Measurements from ENCODE around the gene STOX1. TPM values are rescaled to one million over a fixed set of nuclear protein-coding genes. Genes with fewer than 3 reads are reported as not detected.
"Not testable (repeated sequence)": the region's sequence is repeated elsewhere in the genome, so short reads cannot be mapped to it uniquely, and the experiment has no call there.

The STOX1 gene
- total RNA-seq, 2 donors from 2014 or later, result 0.21 to 0.39 TPM

DNA sequence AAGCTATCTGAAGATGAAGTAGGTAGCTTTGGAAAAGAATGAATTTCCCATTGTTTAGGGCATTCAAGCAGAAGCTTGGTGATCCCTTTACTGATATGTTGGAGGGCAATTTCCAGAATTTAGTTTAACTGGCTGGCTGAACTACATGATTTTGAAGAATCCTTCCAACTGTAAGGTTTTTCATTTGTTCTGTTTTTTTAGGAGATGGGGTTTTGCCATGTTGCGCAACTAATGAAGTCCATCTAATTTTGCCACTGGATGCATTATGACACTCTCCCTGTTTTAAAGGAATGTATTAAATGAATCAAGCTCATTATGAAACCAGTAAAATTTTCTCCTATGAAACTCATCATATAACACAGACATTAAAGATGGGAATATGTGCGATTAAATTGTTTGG, 67.7 kb downstream of the STOX1 start:
- Mint-ChIP-seq H3K36me3 (ENCODE audit: low read depth) (no peaks in the 10 kb centered on the region), H3K27ac (no peak overlapping the region), H3K9me3 (no peaks in the 10 kb centered on the region), H3K4me1 (peaks cover 3% of the 10 kb centered on the region), H3K27me3 (no peaks in the 10 kb centered on the region), H3K4me3 (no peak overlapping the region)
- ATAC-seq (replicated peaks), result no peak

DNA sequence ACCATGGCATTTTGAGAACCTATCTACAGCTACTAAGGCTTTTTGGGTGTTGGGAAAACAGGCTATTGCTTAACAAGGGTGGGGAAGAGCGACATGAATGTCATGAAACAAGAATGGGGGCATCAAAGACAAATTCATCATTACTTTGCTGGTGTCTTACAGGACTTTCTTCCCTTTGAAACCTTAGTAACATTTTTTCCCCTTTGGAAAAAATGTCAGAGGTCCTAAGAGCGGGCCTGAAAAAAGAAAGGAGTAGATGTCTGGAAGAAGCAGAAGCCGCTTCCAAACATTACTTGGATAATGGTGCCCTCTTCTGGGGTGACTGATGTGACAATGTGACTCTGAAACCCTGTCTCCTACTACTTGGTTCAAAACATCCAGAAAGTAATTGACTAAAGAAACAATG, 70.0 kb downstream of the STOX1 start:
- no peak for ATAC-seq (replicated peaks)
- H3K4me3 Mint-ChIP-seq, result no peak overlapping the region
- peaks cover 16% of the 10 kb centered on the region for H3K36me3 Mint-ChIP-seq (ENCODE audit: low read depth)
- H3K4me1 Mint-ChIP-seq, result peaks cover 8% of the 10 kb centered on the region
- H3K27me3 Mint-ChIP-seq, result no peaks in the 10 kb centered on the region
- H3K27ac Mint-ChIP-seq, result no peak overlapping the region
- H3K9me3 Mint-ChIP-seq, result no peaks in the 10 kb centered on the region

GRCh38 chr10:68899186-68899745, 71.9 kb downstream of the STOX1 start:
- H3K27ac Mint-ChIP-seq, result peak overlapping the region; percentile 99
- H3K4me1 Mint-ChIP-seq, result peaks cover 19% of the 10 kb centered on the region
- peaks cover 36% of the 10 kb centered on the region for H3K36me3 Mint-ChIP-seq (ENCODE audit: low read depth)
- no peaks in the 10 kb centered on the region for H3K9me3 Mint-ChIP-seq
- H3K4me3 Mint-ChIP-seq, result peak overlapping the region; percentile 93
- H3K27me3 Mint-ChIP-seq, result no peaks in the 10 kb centered on the region
- no peak for ATAC-seq (replicated peaks)

GRCh38 chr10:68900427-68901104, 73.2 kb downstream of the STOX1 start:
- peaks cover 23% of the 10 kb centered on the region for H3K4me1 Mint-ChIP-seq
- peak overlapping the region; percentile 93 for H3K4me3 Mint-ChIP-seq
- H3K36me3 Mint-ChIP-seq (ENCODE audit: low read depth), result peaks cover 46% of the 10 kb centered on the region
- H3K27ac Mint-ChIP-seq, result peak overlapping the region; percentile 99
- no peaks in the 10 kb centered on the region for H3K9me3 Mint-ChIP-seq
- ATAC-seq (replicated peaks), result peak; percentile 59
- H3K27me3 Mint-ChIP-seq, result no peaks in the 10 kb centered on the region

DNA sequence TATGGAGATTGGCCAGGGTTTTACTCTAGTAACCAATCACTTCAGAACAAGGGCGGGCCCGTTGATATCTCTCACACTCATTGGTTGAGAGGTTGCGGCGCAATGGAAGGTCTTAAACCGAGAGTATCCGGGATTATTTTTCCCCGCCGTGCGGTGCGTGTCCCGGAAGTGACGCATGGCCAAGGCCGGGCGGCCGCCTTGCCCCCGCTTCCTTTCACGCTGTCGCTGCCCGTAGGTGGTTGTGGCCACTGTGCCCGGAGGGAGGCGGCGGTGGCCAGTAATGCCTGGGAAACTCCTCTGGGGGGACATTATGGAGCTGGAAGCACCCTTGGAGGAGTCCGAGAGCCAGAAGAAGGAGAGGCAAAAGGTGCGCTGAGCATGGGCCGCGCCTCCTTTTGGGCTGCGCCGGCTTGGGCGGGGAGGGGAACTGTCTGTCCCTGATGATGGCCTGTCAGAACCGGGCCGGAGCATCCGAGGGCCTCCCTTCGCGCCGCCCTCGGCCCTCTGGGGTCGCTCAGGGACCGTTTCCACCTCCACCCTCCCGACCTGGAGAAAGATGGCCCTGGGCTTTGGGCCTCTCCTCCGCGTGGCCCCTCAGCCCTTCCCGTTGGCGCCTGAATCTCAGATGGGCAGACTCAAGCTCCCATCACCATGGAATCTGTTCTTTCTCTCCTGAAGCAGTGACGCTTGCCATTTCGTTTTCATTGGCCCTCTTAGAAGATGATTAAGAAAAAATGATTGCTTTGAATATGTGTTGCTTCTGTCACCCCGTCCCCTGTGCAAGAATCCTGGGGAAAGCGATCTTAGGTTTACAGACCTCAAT, 74.0 kb downstream of the STOX1 start, which contains the start of gene DDX50:
TSS of gene DDX50 (plus strand) at position 211 of the 823 bp plus-strand sequence. CDS start at position 281, 70 bp downstream.
- H3K27me3 Mint-ChIP-seq, result no peaks in the 10 kb centered on the region
- peak; percentile 96 for ATAC-seq (replicated peaks)
- peak within 1 kb of the TSS; percentile 99 for H3K27ac Mint-ChIP-seq
- peaks cover 52% of the 10 kb centered on the region for H3K36me3 Mint-ChIP-seq (ENCODE audit: low read depth)
- H3K4me3 Mint-ChIP-seq, result peak within 1 kb of the TSS; percentile 93
- H3K9me3 Mint-ChIP-seq, result no peaks in the 10 kb centered on the region
- H3K4me1 Mint-ChIP-seq, result peaks cover 26% of the 10 kb centered on the region

GRCh38 chr10:68902382-68902781, 75.1 kb downstream of the STOX1 start:
- Mint-ChIP-seq H3K27me3 (no peaks in the 10 kb centered on the region), H3K27ac (peak overlapping the region; percentile 99), H3K9me3 (no peaks in the 10 kb centered on the region), H3K36me3 (ENCODE audit: low read depth) (peaks cover 62% of the 10 kb centered on the region), H3K4me1 (peaks cover 35% of the 10 kb centered on the region), H3K4me3 (peak overlapping the region; percentile 93)
- ATAC-seq (replicated peaks), result no peak

DNA sequence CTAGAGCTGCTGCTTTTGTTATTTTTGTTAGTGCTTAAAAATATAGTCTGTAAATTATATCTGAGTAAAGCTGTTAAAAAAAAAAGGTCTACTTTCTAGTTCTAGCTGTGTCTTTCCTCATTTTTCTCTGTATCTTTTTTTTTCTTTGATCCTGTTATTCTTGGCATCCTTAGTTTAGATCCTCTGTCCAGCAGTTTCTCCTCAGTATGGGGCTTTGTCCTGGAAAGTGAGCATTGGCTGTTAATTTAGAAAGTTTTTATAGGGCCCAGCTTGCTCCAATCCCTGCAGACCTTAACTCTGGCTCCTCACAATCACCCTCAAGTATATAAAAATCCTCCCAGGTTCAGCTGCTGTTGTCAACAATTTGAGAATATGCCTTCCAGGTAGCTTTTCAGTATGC, 97.3 kb downstream of the STOX1 start:
- peaks cover 8% of the 10 kb centered on the region for H3K4me1 Mint-ChIP-seq
- peak overlapping the region; percentile 34 for H3K27ac Mint-ChIP-seq
- H3K4me3 Mint-ChIP-seq, result no peak overlapping the region
- peaks cover 86% of the 10 kb centered on the region for H3K36me3 Mint-ChIP-seq (ENCODE audit: low read depth)
- H3K27me3 Mint-ChIP-seq, result no peaks in the 10 kb centered on the region
- no peak for ATAC-seq (replicated peaks)
- no peaks in the 10 kb centered on the region for H3K9me3 Mint-ChIP-seq

DNA sequence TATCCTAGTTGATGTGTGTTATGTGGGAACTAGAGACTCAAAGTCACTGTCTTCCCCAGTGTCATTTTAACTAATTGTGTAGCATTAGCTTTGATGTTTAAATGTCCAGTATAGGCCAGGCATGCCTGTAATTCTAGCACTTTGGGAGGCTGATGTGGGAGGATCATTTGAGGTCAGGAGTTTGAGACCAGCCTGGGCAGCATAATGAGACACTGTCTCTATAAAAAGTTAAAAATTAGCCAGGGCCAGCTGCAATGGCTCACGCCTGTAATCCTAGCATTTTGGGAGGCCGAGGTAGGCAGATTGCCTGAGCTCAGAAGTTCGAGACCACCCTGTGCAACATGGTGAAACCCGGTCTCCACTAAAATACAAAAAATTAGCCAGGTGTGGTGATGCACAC, 98.2 kb downstream of the STOX1 start:
- H3K4me1 Mint-ChIP-seq, result peaks cover 8% of the 10 kb centered on the region
- no peak overlapping the region for H3K4me3 Mint-ChIP-seq
- no peaks in the 10 kb centered on the region for H3K27me3 Mint-ChIP-seq
- no peak overlapping the region for H3K27ac Mint-ChIP-seq
- ATAC-seq (replicated peaks), result no peak
- H3K9me3 Mint-ChIP-seq, result no peaks in the 10 kb centered on the region
- peaks cover 86% of the 10 kb centered on the region for H3K36me3 Mint-ChIP-seq (ENCODE audit: low read depth)

- H3K4me3 Mint-ChIP-seq; H3K27ac Mint-ChIP-seq; H3K27me3 Mint-ChIP-seq; H3K4me1 Mint-ChIP-seq; H3K9me3 Mint-ChIP-seq; ATAC-seq (replicated peaks): not testable (repeated sequence)
- H3K36me3 Mint-ChIP-seq (ENCODE audit: low read depth), result peaks cover 84% of the 10 kb centered on the region
These were observed 101.8 kb downstream of the STOX1 start for GRCh38 chr10:68929157-68929556.

- not testable (repeated sequence) for H3K4me3 Mint-ChIP-seq; H3K27me3 Mint-ChIP-seq; H3K9me3 Mint-ChIP-seq; H3K27ac Mint-ChIP-seq; H3K4me1 Mint-ChIP-seq; ATAC-seq (replicated peaks)
- H3K36me3 Mint-ChIP-seq (ENCODE audit: low read depth), result peaks cover 84% of the 10 kb centered on the region
These were observed 102.6 kb downstream of the STOX1 start for GRCh38 chr10:68929888-68930287.

DNA sequence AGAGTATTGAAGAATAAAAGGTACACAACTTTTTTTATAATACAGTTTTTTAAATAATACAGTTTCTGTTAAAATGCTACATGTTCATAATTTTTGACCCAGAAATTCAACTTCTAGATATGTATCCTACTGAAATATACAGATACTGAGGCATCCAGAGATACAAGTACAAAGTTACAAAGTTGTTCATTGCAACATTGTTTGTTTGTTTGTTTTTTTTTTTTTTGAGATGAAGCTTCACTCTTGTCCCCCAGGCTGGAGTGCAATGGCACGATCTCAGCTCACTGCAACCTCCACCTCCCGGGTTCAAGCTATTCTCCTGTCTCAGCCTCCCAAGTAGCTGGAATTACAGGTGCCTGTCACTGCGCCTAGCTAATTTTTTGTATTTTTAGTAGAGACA, 105.5 kb downstream of the STOX1 start:
- not testable (repeated sequence) for H3K9me3 Mint-ChIP-seq; H3K4me3 Mint-ChIP-seq; H3K27ac Mint-ChIP-seq; ATAC-seq (replicated peaks); H3K4me1 Mint-ChIP-seq; H3K27me3 Mint-ChIP-seq
- peaks cover 91% of the 10 kb centered on the region for H3K36me3 Mint-ChIP-seq (ENCODE audit: low read depth)

DNA sequence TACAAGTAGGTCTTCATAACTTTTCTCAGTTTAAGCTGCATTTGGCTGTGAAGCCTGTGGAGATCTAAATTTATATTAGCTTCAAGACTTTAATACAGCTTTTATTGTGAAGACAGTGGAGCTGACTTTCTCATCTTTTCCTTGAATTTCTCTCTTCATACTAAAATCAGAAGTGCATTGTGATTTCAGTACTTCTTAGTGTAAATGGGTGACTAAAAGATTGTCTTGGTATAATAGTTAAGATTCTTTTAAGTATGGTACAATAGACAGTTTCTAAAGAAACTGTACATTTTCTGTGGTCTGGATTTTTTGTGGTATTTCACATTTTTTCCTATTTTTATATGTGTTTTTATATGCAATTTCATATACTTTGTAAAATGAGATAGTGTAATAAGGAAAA, 107.7 kb downstream of the STOX1 start:
- no peaks in the 10 kb centered on the region for H3K27me3 Mint-ChIP-seq
- H3K4me1 Mint-ChIP-seq, result peaks cover 5% of the 10 kb centered on the region
- H3K27ac Mint-ChIP-seq, result peak overlapping the region; percentile 79
- no peaks in the 10 kb centered on the region for H3K9me3 Mint-ChIP-seq
- H3K36me3 Mint-ChIP-seq (ENCODE audit: low read depth), result peaks cover 95% of the 10 kb centered on the region
- H3K4me3 Mint-ChIP-seq, result peak overlapping the region; percentile 15
- peak; percentile 76 for ATAC-seq (replicated peaks)

DNA sequence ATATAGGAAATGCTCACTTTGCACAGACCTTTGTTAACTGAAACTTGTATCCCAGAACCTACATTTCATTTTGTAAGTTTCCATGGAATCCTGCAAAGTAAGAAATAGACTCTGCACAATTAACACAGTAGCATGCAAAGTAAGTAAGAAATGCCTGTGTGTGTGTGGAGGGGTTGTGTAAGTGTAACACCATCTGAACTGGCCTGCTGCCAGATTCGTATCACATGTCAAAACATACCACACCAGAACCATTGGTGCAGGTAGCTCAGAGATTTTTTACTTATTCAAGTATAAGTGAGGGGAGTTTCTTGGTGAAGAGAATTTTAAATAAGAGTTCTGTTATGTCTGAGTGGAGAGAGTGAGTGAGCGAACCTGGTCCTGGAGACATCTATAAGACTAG, 110.8 kb downstream of the STOX1 start:
- H3K27me3 Mint-ChIP-seq, result no peaks in the 10 kb centered on the region
- peak overlapping the region; percentile 3 for H3K27ac Mint-ChIP-seq
- peaks cover 80% of the 10 kb centered on the region for H3K36me3 Mint-ChIP-seq (ENCODE audit: low read depth)
- no peaks in the 10 kb centered on the region for H3K9me3 Mint-ChIP-seq
- H3K4me1 Mint-ChIP-seq, result peaks cover 5% of the 10 kb centered on the region
- H3K4me3 Mint-ChIP-seq, result no peak overlapping the region
- no peak for ATAC-seq (replicated peaks)

DNA sequence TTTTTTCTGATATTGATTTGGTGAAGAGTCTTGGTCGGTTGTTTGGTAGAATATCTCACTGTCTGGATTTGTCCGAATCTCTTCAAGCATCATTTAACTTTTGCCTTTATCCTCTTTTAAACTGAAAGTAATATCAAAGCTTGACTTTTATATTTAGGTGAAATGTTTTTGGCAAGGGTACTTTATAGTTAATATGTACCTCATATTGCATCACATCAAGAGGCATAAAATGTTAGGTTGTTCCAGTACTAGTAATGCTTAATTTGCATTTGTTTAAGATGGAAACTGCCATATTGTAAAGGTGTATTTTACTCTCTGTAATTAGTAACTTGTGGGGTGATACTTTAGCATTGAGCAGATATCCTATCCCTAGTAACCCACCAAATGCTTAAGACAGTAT, 111.6 kb downstream of the STOX1 start:
- H3K36me3 Mint-ChIP-seq (ENCODE audit: low read depth), result peaks cover 73% of the 10 kb centered on the region
- no peak overlapping the region for H3K4me3 Mint-ChIP-seq
- H3K27me3 Mint-ChIP-seq, result no peaks in the 10 kb centered on the region
- H3K27ac Mint-ChIP-seq, result peak overlapping the region; percentile 3
- peaks cover 5% of the 10 kb centered on the region for H3K4me1 Mint-ChIP-seq
- no peak for ATAC-seq (replicated peaks)
- H3K9me3 Mint-ChIP-seq, result no peaks in the 10 kb centered on the region

DNA sequence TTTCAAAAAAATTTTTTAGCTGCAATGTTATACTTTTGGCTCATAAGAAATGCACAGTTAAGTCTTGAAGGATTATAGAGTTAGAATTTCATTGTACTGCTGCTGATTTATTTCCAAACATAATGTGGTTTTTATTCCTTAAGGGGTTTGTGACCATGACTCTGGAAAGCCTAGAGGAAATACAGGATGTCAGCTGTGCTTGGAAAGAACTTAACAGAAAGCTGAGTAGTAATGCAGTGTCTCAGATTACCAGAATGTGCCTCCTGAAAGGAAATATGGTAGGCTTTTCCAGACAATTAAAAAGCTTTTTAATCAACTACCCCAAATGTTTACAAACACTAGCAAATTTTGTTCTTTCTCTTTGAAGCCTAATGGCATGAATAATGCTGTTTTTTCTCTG, 113.6 kb downstream of the STOX1 start:
- not testable (repeated sequence) for H3K27me3 Mint-ChIP-seq; ATAC-seq (replicated peaks); H3K4me3 Mint-ChIP-seq; H3K27ac Mint-ChIP-seq; H3K4me1 Mint-ChIP-seq; H3K9me3 Mint-ChIP-seq
- H3K36me3 Mint-ChIP-seq (ENCODE audit: low read depth), result peaks cover 53% of the 10 kb centered on the region
